ENCODE data around the gene ANKFN1.

GRCh38 chr17:56290802-56291118 lies 137.5 kb downstream of the ANKFN1 start:
- no peak for TF ChIP-seq EZH2phosphoT487 (conservative IDR thresholded peaks at IDR 0.05; ENCODE audit: low read length)
- TF ChIP-seq, protein P1, sequence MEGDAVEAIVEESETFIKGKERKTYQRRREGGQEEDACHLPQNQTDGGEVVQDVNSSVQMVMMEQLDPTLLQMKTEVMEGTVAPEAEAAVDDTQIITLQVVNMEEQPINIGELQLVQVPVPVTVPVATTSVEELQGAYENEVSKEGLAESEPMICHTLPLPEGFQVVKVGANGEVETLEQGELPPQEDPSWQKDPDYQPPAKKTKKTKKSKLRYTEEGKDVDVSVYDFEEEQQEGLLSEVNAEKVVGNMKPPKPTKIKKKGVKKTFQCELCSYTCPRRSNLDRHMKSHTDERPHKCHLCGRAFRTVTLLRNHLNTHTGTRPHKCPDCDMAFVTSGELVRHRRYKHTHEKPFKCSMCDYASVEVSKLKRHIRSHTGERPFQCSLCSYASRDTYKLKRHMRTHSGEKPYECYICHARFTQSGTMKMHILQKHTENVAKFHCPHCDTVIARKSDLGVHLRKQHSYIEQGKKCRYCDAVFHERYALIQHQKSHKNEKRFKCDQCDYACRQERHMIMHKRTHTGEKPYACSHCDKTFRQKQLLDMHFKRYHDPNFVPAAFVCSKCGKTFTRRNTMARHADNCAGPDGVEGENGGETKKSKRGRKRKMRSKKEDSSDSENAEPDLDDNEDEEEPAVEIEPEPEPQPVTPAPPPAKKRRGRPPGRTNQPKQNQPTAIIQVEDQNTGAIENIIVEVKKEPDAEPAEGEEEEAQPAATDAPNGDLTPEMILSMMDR (IDR thresholded peaks at IDR 0.05; ENCODE audit: insufficient read depth, low read length, poor library complexity, severe bottlenecking), result no peak

Measured in SU-DHL-6 (cell line).